MM.1S (cell line): Measurements from ENCODE around the gene BAG2.

Experiments used
- CTCF ChIP-seq: fragments of 300-600 bp; sonication (generic); IDR thresholded peaks from 2 replicates; pipeline ENCODE4 v1.5.1; 2016; ENCODE audit warnings: antibody characterized with exemption, low read length, mixed read lengths
- EZH2 ChIP-seq: fragments of 300-600 bp; sonication (generic); optimal IDR thresholded peaks from 2 replicates; pipeline ENCODE3; 2017; ENCODE audit warnings: low read depth, mild to moderate bottlenecking, antibody characterized with exemption, low read length, mixed read lengths

- TF ChIP-seq CTCF (no peak), EZH2 (no peak)
Observed at GRCh38 chr6:57127763-57128162, 44.4 kb upstream of the BAG2 start.
